Panc1 (cell line): ENCODE data around the gene ADCY9. TPM values are rescaled to one million over a fixed set of nuclear protein-coding genes. Genes with fewer than 3 reads are reported as not detected.

Source experiments
- ATAC-seq: fragments of 200-7000 bp; cut with Tn5 transposase; 2 replicates; pipeline ENCODE4 v1.9.1; 2020; ENCODE audit warnings: mild to moderate bottlenecking, moderate library complexity
- BruUV-seq: library from RNA; stranded (reverse); fragments of 400-500 nt; replicated peaks from 2 replicates; lab custom pipeline; 2021; lab: Mats Ljungman, UMichigan
- CTCF ChIA-PET: fragments of 300-600 bp; sonication (Branson Sonifier 250); formaldehyde crosslinking; loops from one replicate; lab custom pipeline; 2022; ENCODE audit warnings: antibody characterized with exemption; lab: Charles Lee
- POLR2A ChIA-PET: fragments of 300-600 bp; sonication (Branson Sonifier 250); formaldehyde crosslinking; loops from one replicate; lab custom pipeline; 2022; ENCODE audit warnings: antibody characterized with exemption; lab: Charles Lee
- DNase-seq: peaks from one replicate; pipeline ENCODE4 v3.0.0-alpha.2; 2010; ENCODE audit warnings: low read depth, low spot score
- H3K27ac ChIP-seq: 2 replicates; pipeline ENCODE4 v1.5.1; 2011; ENCODE audit warnings: mild to moderate bottlenecking, low read length, inconsistent platforms
- H3K27me3 ChIP-seq: fragments of 200-500 bp; sonication (Bioruptor generic); 2 replicates; pipeline ENCODE4 v1.6.0; 2014; ENCODE audit warnings: low read length, inconsistent platforms; ENCODE audit not compliant: control insufficient read depth, insufficient read depth
- H3K36me3 ChIP-seq: fragments of 200-500 bp; sonication (Bioruptor generic); 2 replicates; pipeline ENCODE4 v1.5.1; 2014; ENCODE audit warnings: inconsistent platforms, mild to moderate bottlenecking, low read length, moderate library complexity; ENCODE audit not compliant: control insufficient read depth, insufficient read depth
- H3K4me1 ChIP-seq: 2 replicates; pipeline ENCODE4 v1.5.1; 2011; ENCODE audit warnings: inconsistent platforms, mild to moderate bottlenecking, low read length, moderate library complexity; ENCODE audit not compliant: control insufficient read depth, insufficient read depth
- H3K4me3 ChIP-seq, 2 experiments: 2 replicates each; pipeline ENCODE4 v1.5.1; 2011 to 2012; ENCODE audit warnings: low read depth in 2 of 2, low read length in 2 of 2, mild to moderate bottlenecking in 2 of 2, inconsistent platforms in 1 of 2, moderate library complexity in 1 of 2
- H3K9me3 ChIP-seq: fragments of 200-500 bp; sonication (Bioruptor generic); 2 replicates; pipeline ENCODE4 v1.5.1; 2014; ENCODE audit warnings: low read depth, mild to moderate bottlenecking, inconsistent platforms, low read length, moderate library complexity; ENCODE audit not compliant: control insufficient read depth, insufficient read depth
- CTCF ChIP-seq: fragments of 450-650 bp; IDR thresholded peaks from 2 replicates; pipeline ENCODE4 v1.5.1; 2017; ENCODE audit warnings: mild to moderate bottlenecking
- POLR2AphosphoS5 ChIP-seq: IDR thresholded peaks from 2 replicates; pipeline ENCODE4 v1.6.1; 2012; ENCODE audit warnings: mild to moderate bottlenecking, low read depth, low read length, moderate library complexity
- SIN3A ChIP-seq: IDR thresholded peaks from 2 replicates; pipeline ENCODE4 v1.6.1; 2012; ENCODE audit warnings: low read depth, mild to moderate bottlenecking, low read length, moderate library complexity, borderline replicate concordance; ENCODE audit not compliant: insufficient read depth
- TCF7L2 ChIP-seq: IDR thresholded peaks from 2 replicates; pipeline ENCODE4 v1.6.1; 2011; ENCODE audit warnings: mild to moderate bottlenecking, low read depth, low read length, inconsistent platforms
- in situ Hi-C: cut with HindIII; loops from 2 replicates; pipeline ENCODE4 v1.10.0; 2016; ENCODE audit warnings: low sequenced_read_pairs, low pct_unique_long_range_greater_than_20kb
- intact Hi-C: fragments of 100-400 bp; cut with micrococcal nuclease; formaldehyde crosslinking; loops from one replicate; pipeline ENCODE4 v1.10.0; 2022; ENCODE audit not compliant: unreplicated experiment
- total RNA-seq: library from RNA; stranded (reverse); gene quantifications from one replicate; pipeline ENCODE4 v1.2.1, GENCODE V29; 2021; ENCODE audit not compliant: unreplicated experiment
- TF ChIP-seq, protein P1 (sequence below), 2 experiments: IDR thresholded peaks; 2 replicates each; pipeline ENCODE4 v1.6.1; 2011 to 2012; ENCODE audit warnings: low read depth in 2 of 2, control low read depth in 1 of 2, low read length in 1 of 2, mild to moderate bottlenecking in 1 of 2, moderate library complexity in 1 of 2; ENCODE audit not compliant: insufficient read depth in 1 of 2

ADCY9 gene
- total RNA-seq, 1 experiment from 2014 or later, result 29.8 TPM

GRCh38 chr16:4070936-4071335 lies 45.3 kb downstream of the ADCY9 start:
- intact Hi-C loops (no loop called here), in situ Hi-C loops (no loop called here)
- POLR2A ChIA-PET, result no interaction called here
- no peaks in the 10 kb centered on the region for H3K9me3 ChIP-seq
- TF ChIP-seq SIN3A (no peak), TCF7L2 (no peak), CTCF (no peak), POLR2AphosphoS5 (no peak)
- TF ChIP-seq, protein P1, sequence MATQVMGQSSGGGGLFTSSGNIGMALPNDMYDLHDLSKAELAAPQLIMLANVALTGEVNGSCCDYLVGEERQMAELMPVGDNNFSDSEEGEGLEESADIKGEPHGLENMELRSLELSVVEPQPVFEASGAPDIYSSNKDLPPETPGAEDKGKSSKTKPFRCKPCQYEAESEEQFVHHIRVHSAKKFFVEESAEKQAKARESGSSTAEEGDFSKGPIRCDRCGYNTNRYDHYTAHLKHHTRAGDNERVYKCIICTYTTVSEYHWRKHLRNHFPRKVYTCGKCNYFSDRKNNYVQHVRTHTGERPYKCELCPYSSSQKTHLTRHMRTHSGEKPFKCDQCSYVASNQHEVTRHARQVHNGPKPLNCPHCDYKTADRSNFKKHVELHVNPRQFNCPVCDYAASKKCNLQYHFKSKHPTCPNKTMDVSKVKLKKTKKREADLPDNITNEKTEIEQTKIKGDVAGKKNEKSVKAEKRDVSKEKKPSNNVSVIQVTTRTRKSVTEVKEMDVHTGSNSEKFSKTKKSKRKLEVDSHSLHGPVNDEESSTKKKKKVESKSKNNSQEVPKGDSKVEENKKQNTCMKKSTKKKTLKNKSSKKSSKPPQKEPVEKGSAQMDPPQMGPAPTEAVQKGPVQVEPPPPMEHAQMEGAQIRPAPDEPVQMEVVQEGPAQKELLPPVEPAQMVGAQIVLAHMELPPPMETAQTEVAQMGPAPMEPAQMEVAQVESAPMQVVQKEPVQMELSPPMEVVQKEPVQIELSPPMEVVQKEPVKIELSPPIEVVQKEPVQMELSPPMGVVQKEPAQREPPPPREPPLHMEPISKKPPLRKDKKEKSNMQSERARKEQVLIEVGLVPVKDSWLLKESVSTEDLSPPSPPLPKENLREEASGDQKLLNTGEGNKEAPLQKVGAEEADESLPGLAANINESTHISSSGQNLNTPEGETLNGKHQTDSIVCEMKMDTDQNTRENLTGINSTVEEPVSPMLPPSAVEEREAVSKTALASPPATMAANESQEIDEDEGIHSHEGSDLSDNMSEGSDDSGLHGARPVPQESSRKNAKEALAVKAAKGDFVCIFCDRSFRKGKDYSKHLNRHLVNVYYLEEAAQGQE (IDR thresholded peaks at IDR 0.05; ENCODE audit: insufficient read depth in 1 of 2, low read depth in 2 of 2, low read length in 1 of 2), result no peak
- no peaks in the 10 kb centered on the region for H3K36me3 ChIP-seq
- CTCF ChIA-PET, result no interaction called here
- BruUV-seq, result no TSS peak
- no peak overlapping the region for H3K27ac ChIP-seq
- no peak overlapping the region for H3K4me3 ChIP-seq
- H3K27me3 ChIP-seq, result no peaks in the 10 kb centered on the region
- peaks cover 10% of the 10 kb centered on the region; the same call in 1 of the 2 replicates for H3K4me1 ChIP-seq
- ATAC-seq, result no peak
- DNase-seq, result no peak

DNA sequence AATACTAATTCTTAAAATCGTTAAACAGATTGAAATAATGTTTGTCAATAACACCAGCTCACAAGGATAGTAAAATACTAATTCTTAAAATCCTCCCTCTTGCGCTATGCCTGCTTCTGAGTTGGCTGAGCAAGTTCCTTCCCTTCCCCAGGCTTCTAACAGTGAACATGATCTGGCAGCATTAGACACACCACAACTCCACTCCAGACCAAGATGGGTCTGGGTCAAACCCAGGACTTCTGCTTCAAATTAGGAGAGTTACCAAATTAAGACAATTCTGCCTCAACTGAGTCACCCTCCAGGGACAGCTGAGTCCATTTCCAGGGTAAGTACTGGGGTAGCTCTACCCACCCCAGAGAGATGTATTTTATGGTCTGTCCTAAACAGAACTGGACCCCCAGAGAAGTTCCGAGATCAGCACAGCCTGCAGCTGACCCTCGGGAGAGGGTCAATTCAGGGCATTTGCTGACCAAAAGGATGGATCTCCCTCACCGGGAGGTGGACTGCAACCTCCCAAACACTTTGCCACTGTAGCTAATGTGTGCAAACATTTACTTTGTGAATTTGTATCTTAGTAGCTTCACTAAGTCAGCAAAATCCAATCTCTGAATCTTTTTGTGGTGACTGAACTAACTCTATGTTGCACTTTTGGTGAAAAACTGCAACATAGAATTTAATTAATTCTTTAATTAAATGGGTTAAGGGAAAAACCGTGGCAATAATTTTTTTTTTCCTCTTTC lies 48.8 kb downstream of the ADCY9 start:
- intact Hi-C loops (no loop called here), in situ Hi-C loops (no loop called here)
- no peak for ATAC-seq
- no peak for DNase-seq
- no TSS peak for BruUV-seq
- H3K27ac ChIP-seq, result peak overlapping the region; percentile 45; the same call in 1 of the 2 replicates
- peaks cover 8% of the 10 kb centered on the region; the same call in 1 of the 2 replicates for H3K9me3 ChIP-seq
- ChIA-PET POLR2A (interaction anchor here (0.5 kb wide), 1 partner anchor 842 kb away, joined by 10 read pairs; no protein-coding TSS in a partner anchor), CTCF (interaction anchor here (0.7 kb wide), 1 partner anchor 72 kb away, joined by 3 read pairs; no protein-coding TSS in a partner anchor)
- H3K4me3 ChIP-seq, result no peak overlapping the region
- no peaks in the 10 kb centered on the region for H3K36me3 ChIP-seq
- peaks cover 14% of the 10 kb centered on the region for H3K4me1 ChIP-seq
- no peaks in the 10 kb centered on the region for H3K27me3 ChIP-seq
- TF ChIP-seq SIN3A (no peak), CTCF (no peak), POLR2AphosphoS5 (no peak)
- TF ChIP-seq, protein P1 (IDR thresholded peaks at IDR 0.05; ENCODE audit: insufficient read depth in 1 of 2, low read depth in 2 of 2, low read length in 1 of 2), result no peak
